Prostate gland (tissue), 2 donors: ENCODE results near the gene PTPN7.

Experiments
- POLR2A ChIP-seq: fragments of 450-650 bp; IDR thresholded peaks from one replicate; pipeline ENCODE4 v1.6.1; 2016; ENCODE audit warnings: antibody characterized with exemption, mild to moderate bottlenecking
- POLR2AphosphoS5 ChIP-seq: sonication (generic); formaldehyde crosslinking; IDR thresholded peaks from one replicate; pipeline ENCODE4 v1.6.1; 2017; ENCODE audit warnings: antibody characterized with exemption
- TF ChIP-seq, protein P1 (sequence below), 4 experiments: fragments of 200-600 bp in 2 of 4; fragments of 450-650 bp in 2 of 4; sonication (generic) in 2 of 4; IDR thresholded peaks; 1 replicate in 3 of 4; 2 replicates in 1 of 4; pipeline ENCODE4 v1.5.1; 2016 to 2019; ENCODE audit warnings: antibody characterized with exemption in 4 of 4, mild to moderate bottlenecking in 2 of 4, moderate library complexity in 2 of 4

- TF ChIP-seq, protein P1, sequence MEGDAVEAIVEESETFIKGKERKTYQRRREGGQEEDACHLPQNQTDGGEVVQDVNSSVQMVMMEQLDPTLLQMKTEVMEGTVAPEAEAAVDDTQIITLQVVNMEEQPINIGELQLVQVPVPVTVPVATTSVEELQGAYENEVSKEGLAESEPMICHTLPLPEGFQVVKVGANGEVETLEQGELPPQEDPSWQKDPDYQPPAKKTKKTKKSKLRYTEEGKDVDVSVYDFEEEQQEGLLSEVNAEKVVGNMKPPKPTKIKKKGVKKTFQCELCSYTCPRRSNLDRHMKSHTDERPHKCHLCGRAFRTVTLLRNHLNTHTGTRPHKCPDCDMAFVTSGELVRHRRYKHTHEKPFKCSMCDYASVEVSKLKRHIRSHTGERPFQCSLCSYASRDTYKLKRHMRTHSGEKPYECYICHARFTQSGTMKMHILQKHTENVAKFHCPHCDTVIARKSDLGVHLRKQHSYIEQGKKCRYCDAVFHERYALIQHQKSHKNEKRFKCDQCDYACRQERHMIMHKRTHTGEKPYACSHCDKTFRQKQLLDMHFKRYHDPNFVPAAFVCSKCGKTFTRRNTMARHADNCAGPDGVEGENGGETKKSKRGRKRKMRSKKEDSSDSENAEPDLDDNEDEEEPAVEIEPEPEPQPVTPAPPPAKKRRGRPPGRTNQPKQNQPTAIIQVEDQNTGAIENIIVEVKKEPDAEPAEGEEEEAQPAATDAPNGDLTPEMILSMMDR (IDR thresholded peaks at IDR 0.05), result no peak
- TF ChIP-seq POLR2AphosphoS5 (no peak), POLR2A (no peak)
Observed at GRCh38 chr1:202148391-202148790, 12.0 kb downstream of the PTPN7 start.
